A673 (cell line): ENCODE data around the gene CLEC4D. TPM values are rescaled to one million over a fixed set of nuclear protein-coding genes. Genes with fewer than 3 reads are reported as not detected.

ENCODE experiments used
- BruUV-seq: library from RNA; stranded (reverse); fragments of 400-500 nt; replicated peaks from 2 replicates; lab custom pipeline; 2021; lab: Mats Ljungman, UMichigan
- CTCF ChIA-PET: fragments of 300-600 bp; sonication (Branson Sonifier 250); formaldehyde crosslinking; loops from one replicate; lab custom pipeline; 2022; ENCODE audit warnings: antibody characterized with exemption; lab: Charles Lee
- POLR2A ChIA-PET: fragments of 300-600 bp; sonication (Branson Sonifier 250); formaldehyde crosslinking; loops from one replicate; lab custom pipeline; 2022; ENCODE audit warnings: antibody characterized with exemption; ENCODE audit not compliant: low non-redundant PET; lab: Charles Lee
- DNase-seq: peaks from one replicate; pipeline ENCODE4 v3.0.0-alpha.2; 2015; ENCODE audit warnings: low spot score
- H3K27ac ChIP-seq: fragments of 200-600 bp; sonication (generic); 2 replicates; pipeline ENCODE4 v1.5.1; 2016; ENCODE audit warnings: mixed run types, low read depth, mild to moderate bottlenecking, mixed read lengths, antibody characterized with exemption, low read length; ENCODE audit not compliant: poor library complexity, severe bottlenecking
- H3K27me3 ChIP-seq: fragments of 200-600 bp; sonication (generic); replicated peaks from 2 replicates; pipeline ENCODE4 v1.6.1; 2017; ENCODE audit warnings: mixed run types, low read depth, mild to moderate bottlenecking, mixed read lengths, antibody characterized with exemption, low read length; ENCODE audit not compliant: insufficient read depth, poor library complexity
- H3K36me3 ChIP-seq: fragments of 200-600 bp; sonication (generic); 2 replicates; pipeline ENCODE4 v1.6.1; 2016; ENCODE audit warnings: mixed run types, mild to moderate bottlenecking, mixed read lengths, antibody characterized with exemption, low read length; ENCODE audit not compliant: insufficient read depth, poor library complexity, severe bottlenecking
- H3K4me1 ChIP-seq: fragments of 200-600 bp; sonication (generic); 2 replicates; pipeline ENCODE4 v1.6.1; 2017; ENCODE audit warnings: mixed run types, mild to moderate bottlenecking, mixed read lengths, antibody characterized with exemption, low read length; ENCODE audit not compliant: insufficient read depth, poor library complexity, severe bottlenecking
- H3K4me3 ChIP-seq: fragments of 200-600 bp; sonication (generic); 2 replicates; pipeline ENCODE4 v1.5.1; 2016; ENCODE audit warnings: low read depth, mixed run types, mild to moderate bottlenecking, mixed read lengths, low read length; ENCODE audit not compliant: poor library complexity, severe bottlenecking
- H3K9me3 ChIP-seq: fragments of 200-600 bp; sonication (generic); 2 replicates; pipeline ENCODE4 v1.6.1; 2016; ENCODE audit warnings: mixed run types, low read depth, mild to moderate bottlenecking, mixed read lengths, antibody characterized with exemption, low read length; ENCODE audit not compliant: poor library complexity, severe bottlenecking
- EZH2 ChIP-seq: fragments of 200-600 bp; sonication (generic); IDR thresholded peaks from 2 replicates; pipeline ENCODE4 v1.6.1; 2017; ENCODE audit warnings: borderline replicate concordance, low read depth, mild to moderate bottlenecking, mixed read lengths, antibody characterized with exemption, low read length; ENCODE audit not compliant: poor library complexity, severe bottlenecking
- intact Hi-C: fragments of 100-400 bp; cut with micrococcal nuclease; formaldehyde crosslinking; loops from one replicate; pipeline ENCODE4 v1.10.0; 2022; ENCODE audit not compliant: unreplicated experiment
- total RNA-seq: library from RNA; stranded (reverse); gene quantifications from 2 replicates; pipeline ENCODE4 v1.2.3, GENCODE V29; 2021
- TF ChIP-seq, protein P1 (sequence below): fragments of 300-800, 200-600 bp; sonication (generic); conservative IDR thresholded peaks from 2 replicates; pipeline ENCODE4 v1.5.1; 2017; ENCODE audit warnings: low read depth, mild to moderate bottlenecking, antibody characterized with exemption, low read length, moderate library complexity, mixed read lengths

Gene CLEC4D
- total RNA-seq, 1 experiment from 2014 or later = not detected

DNA sequence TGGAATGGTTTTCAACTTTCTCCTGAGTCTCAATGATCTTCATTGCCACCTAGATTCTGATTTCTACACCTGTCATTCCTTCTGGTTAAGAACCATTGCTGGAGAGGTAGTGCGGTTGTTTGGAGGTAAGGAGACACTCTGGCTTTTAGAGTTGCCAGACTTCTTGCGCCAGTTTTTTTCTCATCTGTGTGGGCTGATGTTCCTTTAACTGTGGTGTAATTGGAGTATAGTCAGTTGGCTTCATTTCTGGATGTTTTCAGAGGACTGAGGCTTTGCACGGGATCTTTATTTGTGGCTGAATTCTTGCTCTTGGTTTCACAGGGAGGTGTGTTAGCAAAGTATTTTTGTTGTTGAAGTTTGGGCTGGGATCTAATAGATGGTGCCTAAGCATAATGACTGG is 5.7 kb upstream of the CLEC4D start:
- ChIA-PET CTCF (no interaction called here), POLR2A (no interaction called here)
- no peak for DNase-seq
- H3K36me3 ChIP-seq = no peaks in the 10 kb centered on the region
- no peak overlapping the region for H3K27ac ChIP-seq
- peaks cover 14% of the 10 kb centered on the region for H3K27me3 ChIP-seq
- H3K9me3 ChIP-seq = no peaks in the 10 kb centered on the region
- H3K4me1 ChIP-seq = no peaks in the 10 kb centered on the region
- BruUV-seq = no TSS peak
- no peak for TF ChIP-seq EZH2
- TF ChIP-seq, protein P1, sequence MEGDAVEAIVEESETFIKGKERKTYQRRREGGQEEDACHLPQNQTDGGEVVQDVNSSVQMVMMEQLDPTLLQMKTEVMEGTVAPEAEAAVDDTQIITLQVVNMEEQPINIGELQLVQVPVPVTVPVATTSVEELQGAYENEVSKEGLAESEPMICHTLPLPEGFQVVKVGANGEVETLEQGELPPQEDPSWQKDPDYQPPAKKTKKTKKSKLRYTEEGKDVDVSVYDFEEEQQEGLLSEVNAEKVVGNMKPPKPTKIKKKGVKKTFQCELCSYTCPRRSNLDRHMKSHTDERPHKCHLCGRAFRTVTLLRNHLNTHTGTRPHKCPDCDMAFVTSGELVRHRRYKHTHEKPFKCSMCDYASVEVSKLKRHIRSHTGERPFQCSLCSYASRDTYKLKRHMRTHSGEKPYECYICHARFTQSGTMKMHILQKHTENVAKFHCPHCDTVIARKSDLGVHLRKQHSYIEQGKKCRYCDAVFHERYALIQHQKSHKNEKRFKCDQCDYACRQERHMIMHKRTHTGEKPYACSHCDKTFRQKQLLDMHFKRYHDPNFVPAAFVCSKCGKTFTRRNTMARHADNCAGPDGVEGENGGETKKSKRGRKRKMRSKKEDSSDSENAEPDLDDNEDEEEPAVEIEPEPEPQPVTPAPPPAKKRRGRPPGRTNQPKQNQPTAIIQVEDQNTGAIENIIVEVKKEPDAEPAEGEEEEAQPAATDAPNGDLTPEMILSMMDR = no peak
- H3K4me3 ChIP-seq = no peak overlapping the region
- intact Hi-C loops = no loop called here

DNA sequence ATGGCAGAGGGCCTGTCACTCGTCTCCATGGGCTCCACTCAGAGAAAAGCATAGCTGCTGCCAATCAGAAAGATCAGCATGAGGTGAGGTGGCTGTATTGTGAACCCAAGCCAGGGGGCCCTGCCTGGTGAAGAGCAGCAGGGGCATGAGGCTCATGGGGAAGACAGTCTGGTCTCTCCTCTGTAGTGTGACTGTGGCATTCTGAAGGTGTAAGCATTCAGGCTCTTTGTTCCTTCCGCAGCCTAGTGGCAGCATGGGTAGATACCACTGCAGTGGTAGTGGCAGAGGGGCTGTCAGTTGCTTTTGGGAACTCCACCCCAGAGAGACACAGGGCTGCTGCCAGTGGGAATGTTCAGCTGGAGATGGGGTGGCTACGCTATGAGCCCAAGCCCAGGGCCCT is 5.1 kb upstream of the CLEC4D start:
- ChIA-PET CTCF (no interaction called here), POLR2A (no interaction called here)
- H3K9me3 ChIP-seq = no peaks in the 10 kb centered on the region
- no TSS peak for BruUV-seq
- H3K4me3 ChIP-seq = no peak overlapping the region
- intact Hi-C loops = no loop called here
- DNase-seq = no peak
- no peaks in the 10 kb centered on the region for H3K36me3 ChIP-seq
- peaks cover 18% of the 10 kb centered on the region for H3K27me3 ChIP-seq
- no peaks in the 10 kb centered on the region for H3K4me1 ChIP-seq
- TF ChIP-seq EZH2 = no peak
- H3K27ac ChIP-seq = no peak overlapping the region

- no TSS peak for BruUV-seq
- Histone ChIP-seq H3K27me3 (peaks cover 27% of the 10 kb centered on the region), H3K27ac (no peak overlapping the region), H3K4me3 (no peak overlapping the region), H3K36me3 (no peaks in the 10 kb centered on the region), H3K4me1 (no peaks in the 10 kb centered on the region), H3K9me3 (no peaks in the 10 kb centered on the region)
- ChIA-PET POLR2A (interaction anchor here (0.7 kb wide), 1 partner anchor 70 kb away, joined by 3 read pairs; no protein-coding TSS in a partner anchor), CTCF (no interaction called here)
- no peak for DNase-seq
- intact Hi-C loops = no loop called here
- no peak for TF ChIP-seq EZH2
- TF ChIP-seq, protein P1 = no peak
Measured at GRCh38 chr12:8508910-8509841, 4.1 kb upstream of the CLEC4D start.
